Measurements from ENCODE around the gene UMOD.

DNA sequence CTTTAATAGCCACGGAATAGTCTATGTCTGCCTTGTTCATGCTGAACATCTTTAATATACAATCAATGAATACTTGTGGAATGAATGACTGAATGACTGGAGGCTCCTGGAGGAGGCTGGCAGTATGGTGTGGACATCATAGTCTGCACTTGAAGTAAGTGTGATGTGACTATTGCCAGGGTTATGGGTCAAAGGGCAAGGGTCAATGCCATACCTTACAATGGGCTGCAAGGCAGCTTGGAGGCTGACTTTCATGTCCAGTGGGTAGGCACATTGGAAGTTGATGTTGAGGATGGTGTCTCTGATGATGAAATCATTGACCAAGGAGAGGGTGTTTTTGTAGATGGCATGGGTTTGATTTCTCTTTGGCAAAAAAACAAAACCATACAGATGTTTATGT lies 33.1 kb downstream of the UMOD start:
- TF ChIP-seq, protein P1, sequence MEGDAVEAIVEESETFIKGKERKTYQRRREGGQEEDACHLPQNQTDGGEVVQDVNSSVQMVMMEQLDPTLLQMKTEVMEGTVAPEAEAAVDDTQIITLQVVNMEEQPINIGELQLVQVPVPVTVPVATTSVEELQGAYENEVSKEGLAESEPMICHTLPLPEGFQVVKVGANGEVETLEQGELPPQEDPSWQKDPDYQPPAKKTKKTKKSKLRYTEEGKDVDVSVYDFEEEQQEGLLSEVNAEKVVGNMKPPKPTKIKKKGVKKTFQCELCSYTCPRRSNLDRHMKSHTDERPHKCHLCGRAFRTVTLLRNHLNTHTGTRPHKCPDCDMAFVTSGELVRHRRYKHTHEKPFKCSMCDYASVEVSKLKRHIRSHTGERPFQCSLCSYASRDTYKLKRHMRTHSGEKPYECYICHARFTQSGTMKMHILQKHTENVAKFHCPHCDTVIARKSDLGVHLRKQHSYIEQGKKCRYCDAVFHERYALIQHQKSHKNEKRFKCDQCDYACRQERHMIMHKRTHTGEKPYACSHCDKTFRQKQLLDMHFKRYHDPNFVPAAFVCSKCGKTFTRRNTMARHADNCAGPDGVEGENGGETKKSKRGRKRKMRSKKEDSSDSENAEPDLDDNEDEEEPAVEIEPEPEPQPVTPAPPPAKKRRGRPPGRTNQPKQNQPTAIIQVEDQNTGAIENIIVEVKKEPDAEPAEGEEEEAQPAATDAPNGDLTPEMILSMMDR (conservative IDR thresholded peaks at IDR 0.05), result no peak
- TF ChIP-seq EZH2 (IDR thresholded peaks at IDR 0.05; ENCODE audit: low read depth), result no peak
